GM21367 (cell line): Measurements from ENCODE around the gene TBL2.
"Not testable (repeated sequence)": the region's sequence is repeated elsewhere in the genome, so short reads cannot be mapped to it uniquely, and the experiment has no call there.

Experiments
- ATAC-seq: cut with Tn5 transposase; IDR thresholded peaks from one replicate; pipeline ENCODE4 v1.9.1; 2021; ENCODE audit not compliant: unreplicated experiment

Gene TBL2

DNA sequence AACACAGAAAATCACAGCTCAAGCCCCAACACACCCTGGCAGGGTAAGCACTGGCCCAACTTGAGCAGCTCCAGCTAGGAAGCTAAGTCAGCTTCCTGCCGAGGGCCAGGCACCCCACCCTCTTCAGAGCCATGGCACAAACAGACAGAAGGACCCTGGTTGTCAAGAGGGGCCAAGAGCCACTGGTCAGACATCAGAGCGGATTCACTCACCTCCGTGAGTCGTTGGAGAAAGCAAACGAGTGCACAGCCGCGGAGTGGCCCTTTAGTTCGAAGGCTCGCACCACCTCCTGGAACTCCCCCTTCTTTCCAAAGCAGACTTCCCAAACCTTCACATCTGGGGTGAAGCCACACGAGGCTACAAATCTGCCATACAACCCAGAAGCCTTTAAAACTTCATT lies 7.4 kb downstream of the TBL2 start:
- no peak for ATAC-seq

DNA sequence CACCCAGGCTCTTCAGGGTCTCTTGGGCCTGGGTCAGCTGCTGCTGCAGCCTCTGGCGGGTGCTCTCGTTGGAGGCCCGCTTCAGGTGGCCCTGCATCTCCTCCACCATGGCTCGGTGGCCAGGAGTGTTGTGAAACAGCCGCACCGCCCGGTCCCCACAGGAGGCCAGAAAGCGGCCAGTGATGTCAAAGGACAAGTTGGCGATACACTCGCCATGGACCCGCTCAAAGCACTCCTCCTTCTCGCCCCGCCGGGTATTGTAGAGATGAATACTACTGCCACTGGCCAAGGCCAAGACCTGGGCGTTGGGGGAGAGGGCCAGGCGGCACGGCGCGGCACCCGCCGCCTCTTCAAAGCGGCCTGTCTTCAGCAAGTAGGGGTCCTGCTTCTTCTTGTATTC lies 7.9 kb downstream of the TBL2 start:
- ATAC-seq: no peak

DNA sequence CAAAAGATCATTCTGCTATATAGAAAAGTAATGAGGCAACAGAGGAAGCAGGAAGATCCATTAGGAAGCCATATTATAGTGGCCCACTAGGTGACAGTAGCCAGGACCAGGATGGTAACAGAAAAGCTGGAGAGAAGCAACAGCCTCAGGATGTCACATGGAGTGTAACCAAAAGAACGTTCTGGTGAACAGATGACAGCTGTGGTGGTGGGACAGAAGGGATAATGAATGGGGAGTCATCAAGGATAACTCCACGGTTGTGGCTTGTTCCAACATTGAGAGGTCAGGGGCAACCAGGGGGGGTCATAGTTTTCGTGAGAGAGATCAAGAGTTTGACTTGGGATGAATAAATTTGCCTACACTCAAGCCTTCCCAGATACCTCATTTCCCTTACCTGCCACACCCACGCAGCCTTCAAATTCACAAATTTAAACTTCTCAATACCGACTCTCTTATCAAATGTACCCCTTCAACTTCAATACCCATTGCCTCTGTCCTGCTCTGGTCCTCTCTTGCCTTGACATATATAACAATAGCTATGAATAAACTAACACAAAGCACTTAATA lies 9.3 kb downstream of the TBL2 start:
- ATAC-seq: no peak

DNA sequence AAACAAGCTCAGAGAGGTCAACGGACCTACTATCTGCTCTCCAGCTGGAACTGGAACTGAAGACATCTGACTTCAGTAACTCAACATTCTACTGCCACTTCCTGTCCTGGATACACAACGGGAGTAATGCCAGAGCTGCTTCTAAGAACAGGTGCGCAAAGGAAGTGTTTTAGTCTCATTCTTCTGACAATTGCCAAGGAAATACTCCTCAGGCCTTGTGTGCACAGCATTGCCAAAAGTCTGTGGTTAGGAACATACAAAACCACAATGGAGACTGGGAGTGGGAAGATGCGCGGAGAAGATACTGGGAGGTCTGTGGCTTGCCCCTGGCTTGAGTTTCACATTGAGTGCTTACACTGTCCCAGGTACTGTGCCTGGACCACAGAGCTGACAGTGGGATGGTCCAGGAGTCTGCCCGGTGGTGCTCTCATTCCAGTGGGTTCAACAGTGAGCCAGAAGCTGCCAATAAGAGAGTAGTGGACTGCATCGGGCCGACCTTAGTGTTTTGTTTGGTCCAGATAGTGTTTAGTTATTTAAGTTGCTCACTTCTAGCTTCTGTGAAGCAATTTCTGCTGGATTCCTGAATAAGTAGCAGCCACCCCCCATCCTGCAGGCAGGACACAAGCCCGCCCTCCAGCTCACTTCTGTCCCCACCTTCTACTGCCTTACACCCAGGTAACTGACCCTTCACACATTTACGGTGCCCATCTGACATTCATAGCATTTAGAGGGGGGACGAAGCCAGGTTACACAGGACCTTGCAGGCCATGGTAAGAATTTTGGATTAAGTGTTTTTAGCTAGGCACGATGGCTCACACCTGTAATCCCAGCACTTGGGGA lies 10.3 kb downstream of the TBL2 start:
- ATAC-seq: no peak

DNA sequence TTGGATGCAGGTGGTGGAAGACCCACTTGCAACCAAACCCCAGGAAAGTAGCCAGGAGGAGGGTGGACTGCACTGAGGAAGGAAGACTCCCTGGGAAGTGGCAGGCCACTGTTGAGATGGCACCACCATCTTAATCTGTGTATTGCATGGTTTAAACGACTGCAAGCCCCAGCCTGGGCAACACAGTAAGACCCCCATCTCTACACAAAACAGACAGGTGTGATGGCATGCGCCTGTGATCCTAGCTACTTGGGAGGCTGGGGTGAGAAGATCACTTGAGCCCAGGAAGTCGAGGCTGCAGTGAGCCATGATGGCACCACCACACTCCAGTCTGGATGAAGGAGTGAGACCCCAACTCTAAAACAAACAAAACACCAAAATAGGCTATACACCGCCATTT lies 11.2 kb downstream of the TBL2 start:
- ATAC-seq: no peak

DNA sequence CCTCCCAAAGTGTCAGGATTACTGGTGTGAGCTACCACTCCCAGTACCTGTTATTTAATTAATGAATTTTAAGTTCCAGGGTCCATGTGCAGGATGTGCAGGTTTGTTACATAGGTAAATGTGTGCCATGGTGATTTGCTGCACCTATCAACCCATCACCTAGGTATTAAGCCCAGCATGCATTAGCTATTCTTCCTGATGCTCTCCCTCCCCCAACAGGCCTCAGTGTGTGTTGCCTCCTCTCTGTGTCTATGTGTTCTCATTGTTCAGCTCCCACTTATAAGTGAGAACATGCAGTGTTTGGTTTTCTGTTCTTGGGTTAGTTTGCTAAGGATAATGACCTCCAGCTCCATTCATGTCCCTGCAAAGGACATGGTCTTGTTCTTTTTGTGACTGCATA lies 11.9 kb downstream of the TBL2 start:
- ATAC-seq: not testable (repeated sequence)

DNA sequence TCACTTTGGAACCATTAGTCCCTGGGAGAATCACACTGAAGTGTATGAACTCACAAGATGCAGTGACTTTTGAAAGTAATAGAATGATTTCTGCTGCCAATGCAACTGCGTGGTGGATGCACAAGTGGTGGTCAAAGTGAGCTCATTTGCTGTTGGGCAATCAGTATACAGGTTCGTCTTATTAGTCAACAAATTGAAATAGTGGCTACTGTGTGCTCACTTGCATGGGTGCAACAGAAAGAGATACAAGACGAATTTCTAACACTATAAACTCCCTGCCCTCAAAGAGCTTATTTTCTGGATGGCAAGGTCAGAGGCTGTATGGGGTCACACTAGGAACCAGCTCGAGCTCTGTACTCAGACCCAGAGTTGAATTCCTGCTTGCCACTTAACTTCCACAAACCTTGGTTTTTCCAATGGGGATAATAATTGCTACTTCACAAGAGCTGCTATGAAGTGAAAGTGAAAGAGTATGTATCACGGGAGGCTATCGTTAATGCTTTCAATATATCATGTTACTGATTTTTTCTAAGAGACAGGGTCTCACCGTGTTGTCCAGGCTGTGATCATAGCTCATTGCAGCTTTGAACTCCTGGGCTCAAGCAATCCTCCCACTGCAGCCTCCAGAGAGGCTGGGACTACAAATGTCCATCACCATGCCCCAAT lies 12.6 kb downstream of the TBL2 start:
- ATAC-seq: no peak

DNA sequence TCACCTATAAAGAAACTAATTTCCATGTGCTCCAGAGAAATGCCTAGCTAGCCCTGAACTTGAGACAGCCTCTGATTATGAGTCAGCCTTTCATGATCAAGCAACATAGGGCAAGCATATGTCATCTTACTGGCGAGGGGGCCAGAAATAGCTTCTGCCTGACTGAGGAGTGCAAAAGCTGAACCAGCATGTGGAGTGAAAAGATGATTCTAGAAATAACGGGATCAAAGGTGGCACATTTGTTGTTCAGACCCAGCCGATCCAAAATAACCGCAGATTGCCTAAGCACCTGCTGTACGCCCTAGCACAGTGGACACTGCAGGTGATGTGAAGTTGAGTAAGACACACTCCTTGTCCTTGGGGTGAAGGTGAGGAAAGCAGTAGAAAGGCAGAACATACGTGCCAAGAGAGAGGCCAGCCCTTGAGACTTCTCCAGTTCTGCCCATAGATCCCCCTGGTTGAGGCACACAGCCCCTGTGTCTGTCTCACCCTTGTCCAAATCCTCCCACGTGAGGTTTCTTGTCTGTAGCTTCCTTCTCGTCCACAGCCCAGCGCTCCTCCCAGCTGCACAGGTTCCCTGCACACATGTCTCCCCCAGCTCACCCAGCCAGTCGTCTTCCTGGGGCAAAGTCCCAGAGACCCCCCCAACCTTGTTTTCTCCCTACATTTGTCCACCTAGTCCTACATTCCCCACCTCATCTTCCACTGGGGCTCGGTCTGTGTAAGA lies 18.1 kb downstream of the TBL2 start:
- no peak for ATAC-seq

DNA sequence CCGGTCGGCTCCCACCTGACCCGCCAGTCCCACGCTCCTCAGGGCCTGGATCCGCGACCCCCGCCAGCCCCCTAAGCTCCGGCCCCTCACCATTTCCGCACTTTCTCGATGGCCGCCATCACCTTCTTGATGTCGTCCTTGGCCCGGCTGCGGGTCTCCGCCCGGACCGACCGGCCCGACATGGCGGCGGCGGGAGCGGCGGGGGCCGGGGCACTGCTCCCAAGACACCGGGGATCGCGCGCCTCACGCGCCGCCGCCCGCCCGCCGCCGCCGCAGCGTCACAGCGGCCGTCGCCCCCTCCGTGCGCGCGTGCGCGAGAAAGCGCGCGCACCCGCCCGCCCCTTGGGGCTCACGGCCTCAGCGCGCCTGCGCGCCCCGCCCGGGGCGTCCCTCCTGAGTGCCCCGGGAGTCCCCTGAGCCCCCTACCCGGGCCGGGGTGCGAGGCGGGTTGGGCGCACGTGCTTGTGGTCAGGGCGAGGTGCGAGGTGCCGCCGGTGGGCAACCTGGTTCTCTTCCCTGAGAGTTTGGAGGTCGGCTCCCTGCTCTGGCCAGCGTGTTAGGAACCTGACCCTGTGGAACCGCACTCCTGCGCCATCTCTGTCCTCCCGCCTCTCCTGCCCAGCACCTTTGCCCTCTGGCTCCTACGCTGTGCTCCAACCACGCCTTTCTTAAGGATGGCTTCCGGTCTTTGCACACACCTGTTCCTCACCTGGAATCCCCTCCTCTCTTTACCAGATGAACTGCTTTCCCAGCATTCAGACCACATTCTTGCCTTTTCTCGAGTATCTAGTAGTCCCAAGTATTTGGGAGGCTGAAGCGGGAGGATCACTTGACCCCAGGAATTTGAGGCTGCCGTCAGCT lies 20.8 kb downstream of the TBL2 start, which contains the start of gene BCL7B:
TSS of gene BCL7B (minus strand) at position 294 of the 861 bp plus-strand sequence. CDS start at position 182, 112 bp downstream.
- ATAC-seq: peak; percentile 26

DNA sequence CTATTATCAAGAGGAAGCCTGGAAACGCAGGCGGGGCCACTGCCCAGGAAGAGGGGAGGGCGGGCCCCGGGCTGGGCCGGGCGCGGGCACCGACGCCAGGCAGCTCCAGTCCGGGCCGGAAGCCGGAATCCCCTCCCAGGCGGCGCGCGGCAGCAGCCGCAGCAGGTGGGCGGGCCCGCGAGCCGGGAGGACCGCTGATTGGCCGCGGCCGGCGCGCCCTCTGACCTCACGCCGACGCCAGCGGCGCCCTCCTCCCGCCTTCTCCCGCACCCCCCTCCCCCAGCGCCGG lies 21.3 kb downstream of the TBL2 start:
- ATAC-seq: peak; percentile 78

DNA sequence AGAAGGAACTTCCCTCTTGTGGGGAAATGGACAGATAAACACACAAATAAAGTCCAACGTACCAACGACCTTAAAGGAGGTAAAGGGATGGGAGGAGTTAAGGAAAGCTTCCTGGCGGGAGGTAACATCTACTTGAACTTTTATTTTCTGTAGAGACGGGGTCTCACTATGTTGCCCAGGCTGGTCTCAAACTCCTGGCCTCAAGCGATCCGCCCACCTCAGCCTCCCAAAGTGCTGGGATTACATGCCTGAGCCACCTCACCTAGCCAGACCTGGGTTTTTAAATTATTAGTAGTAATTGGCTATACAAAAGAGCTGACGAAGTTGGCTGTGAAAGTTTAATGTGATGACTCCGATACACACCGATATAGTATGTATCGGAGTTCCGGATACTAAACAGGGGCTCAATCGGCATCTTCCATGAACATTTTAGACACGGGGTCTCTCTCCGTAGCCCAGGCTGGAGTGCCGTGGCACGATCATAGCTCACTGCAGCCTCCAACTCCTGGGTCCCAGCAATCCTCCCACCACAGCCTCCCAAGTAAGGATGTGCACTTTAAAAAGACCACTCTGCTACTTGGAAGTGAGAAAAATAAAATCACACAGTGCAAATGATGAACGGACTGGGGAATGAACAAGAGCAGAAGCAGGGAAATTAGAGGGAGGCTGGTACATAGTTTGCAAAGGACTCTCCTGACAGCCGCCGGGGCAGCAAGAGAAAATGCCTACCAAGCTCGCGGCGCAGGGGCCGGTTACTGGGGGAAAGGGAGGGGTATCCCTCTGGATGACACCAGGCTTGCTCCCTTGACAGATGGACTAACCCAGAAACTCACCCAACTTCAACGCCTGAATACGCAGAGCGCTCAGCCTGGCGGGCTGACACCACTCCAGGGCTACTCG lies 21.9 kb downstream of the TBL2 start:
- ATAC-seq: no peak

DNA sequence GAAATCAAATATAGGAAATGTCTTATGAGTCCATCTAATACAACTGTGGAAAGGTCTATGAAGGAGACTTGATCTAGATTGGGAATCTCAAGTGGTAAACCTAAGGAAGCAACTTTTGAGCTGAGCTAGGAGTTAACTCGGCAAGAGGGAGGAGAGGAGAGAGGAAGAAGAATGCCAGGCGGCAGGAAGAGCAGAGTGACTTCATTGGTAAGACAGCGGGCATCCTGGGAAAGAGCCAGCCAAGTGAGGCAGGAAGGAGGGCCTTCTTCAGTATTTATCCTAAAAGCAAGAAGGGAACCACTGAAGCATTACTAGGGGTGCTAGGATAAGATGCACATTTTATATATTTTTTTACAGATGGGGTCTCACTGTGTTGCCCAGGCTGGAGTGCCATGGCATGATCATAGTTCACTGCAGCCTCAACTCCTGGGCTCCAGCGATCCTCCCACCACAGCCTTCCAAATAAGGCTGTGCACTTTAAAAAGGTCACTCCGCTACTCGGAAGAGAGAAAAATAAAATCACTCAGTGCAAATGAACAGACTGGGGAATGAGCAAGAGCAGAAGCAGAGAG lies 22.9 kb downstream of the TBL2 start:
- ATAC-seq: no peak

DNA sequence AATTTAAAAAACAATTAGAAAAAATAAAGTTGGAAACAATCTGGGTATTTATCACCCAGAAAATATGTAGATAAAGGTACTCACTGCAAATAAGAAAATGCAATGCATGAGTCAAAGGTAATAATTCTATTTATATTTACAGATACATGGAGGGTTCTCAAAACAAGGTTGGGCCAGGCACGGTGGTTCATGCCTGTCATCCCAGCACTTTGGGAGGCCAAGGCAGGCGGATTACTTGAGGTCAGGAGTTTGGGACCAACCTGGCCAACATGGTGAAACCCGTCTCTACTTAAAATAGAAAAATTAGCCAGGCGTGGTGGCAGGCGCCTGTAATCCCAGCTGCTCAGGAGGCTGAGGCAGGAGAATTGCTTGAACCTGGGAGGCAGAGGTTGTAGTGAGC lies 28.3 kb downstream of the TBL2 start:
- ATAC-seq: not testable (repeated sequence)

DNA sequence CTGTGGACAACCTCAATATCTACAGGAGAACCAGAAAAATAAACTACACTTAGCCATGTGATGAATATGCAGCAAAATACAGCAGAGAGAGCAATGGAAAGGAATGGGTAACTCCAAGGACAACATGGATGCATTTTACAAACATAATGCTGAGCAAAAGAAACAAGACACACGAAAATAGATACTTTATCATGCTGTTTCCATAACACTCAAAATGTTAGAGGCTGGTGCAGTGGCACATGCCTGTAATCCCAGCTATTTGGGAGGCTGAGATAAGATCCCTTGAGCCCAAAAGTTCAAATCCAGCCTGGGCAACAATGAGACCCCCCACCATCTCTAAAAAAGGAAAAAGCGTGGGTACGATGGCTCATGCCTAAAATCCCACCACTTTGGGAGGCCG lies 29.2 kb downstream of the TBL2 start:
- ATAC-seq: no peak

DNA sequence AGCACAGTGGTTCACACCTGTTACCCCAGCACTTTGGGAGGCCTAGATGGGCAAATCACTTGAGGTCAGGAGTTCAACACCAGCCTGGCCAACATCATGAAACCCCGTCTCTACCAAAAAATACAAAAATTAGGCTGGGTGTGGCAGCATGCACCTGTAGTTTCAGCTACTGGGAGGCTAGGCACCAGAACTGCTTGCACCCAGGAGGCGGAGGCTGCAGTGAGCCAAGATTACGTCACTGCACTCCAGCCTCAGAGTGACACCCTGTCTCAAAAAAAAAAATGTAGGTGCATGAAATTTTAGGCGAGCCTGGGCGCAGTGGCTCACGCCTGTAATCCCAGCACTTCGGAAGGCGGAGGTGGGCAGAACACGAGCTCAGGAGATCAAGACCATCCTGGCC lies 30.5 kb downstream of the TBL2 start:
- ATAC-seq: no peak

DNA sequence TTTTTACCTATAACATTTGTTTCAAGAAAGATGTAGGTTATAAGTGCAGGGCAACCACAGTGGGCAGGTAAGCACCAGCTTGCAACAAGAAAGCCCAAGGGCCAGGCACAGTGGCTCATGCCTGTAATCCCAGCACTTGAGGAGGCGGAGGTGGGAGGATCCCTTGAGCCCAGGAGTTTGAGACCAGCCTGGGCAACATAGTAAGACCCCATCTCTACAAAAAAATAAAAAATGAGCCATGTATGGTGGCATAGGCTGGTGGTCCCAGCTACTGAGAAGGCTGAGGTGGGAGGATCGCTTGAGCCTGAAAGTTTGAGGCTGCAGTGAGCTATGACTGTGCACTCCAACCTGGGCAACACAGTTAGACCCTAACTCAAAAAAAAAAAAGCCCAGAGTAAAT lies 33.7 kb downstream of the TBL2 start:
- ATAC-seq: no peak

DNA sequence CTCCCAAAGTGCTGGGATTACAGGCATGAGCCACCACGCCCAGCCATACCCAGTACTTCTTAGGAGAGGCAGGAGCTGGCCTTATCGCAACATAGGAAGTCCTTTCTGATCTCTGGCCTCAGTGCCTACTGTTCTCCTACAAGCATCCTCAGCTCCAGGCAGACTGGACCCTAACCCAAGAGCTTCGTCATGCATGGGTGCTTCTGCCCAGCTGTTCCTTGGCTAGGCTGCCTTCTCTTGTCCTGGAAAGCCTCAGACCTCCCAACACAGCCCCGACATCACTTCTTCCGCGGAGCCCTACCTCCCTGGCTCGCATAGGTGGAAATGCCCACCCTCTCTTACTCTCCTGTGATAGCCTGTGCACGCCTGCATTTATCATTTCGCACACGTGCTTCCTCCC lies 36.7 kb downstream of the TBL2 start:
- ATAC-seq: no peak

DNA sequence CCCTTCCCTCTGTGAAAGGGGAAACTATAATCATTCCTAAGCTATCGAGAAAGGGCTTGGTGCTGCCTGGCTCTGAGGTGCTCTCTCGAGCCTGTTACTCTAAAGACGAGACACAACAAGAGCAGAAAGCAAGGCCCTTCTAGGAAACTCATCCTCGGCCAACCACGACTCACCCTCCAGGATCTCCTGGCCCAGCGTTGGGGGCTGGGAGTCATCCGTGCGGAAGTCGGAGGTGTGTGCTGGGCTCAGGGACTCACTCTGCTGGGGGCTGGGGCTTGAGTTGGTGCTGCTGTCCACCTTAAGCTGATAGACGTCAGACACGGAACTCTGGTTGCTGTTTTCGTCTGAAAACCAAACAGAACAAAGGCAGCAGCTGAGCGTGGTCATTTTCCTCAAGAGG lies 38.7 kb downstream of the TBL2 start:
- ATAC-seq: no peak

DNA sequence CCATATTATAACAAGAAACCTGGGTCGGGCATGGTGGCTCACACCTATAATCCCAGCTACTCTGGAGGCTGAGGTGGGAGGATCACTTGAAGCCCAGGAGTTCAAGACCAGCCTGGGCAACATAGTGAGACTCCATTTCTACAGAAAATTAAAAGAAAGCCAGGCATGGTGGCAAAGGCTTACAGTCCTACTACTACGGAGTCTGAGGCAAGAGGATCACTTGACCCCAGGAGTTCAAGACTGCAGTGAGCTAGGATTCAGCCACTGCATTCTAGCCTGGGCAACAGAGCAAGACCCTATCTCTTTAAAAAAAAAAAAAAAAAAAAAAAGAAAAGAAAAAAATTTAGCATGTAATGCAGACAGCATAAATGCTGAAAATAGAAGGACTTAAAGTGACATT lies 39.9 kb downstream of the TBL2 start:
- not testable (repeated sequence) for ATAC-seq
